Thymus (tissue), 11 donors: Measurements from ENCODE around the gene BHMT. TPM values are rescaled to one million over a fixed set of nuclear protein-coding genes. Genes with fewer than 3 reads are reported as not detected.
"Not testable (repeated sequence)": the region's sequence is repeated elsewhere in the genome, so short reads cannot be mapped to it uniquely, and the experiment has no call there.

Source experiments
- DNase-seq, 9 donors: peaks; one replicate each; pipeline ENCODE4 v3.0.0-alpha.2; 2013; ENCODE audit warnings: low spot score in 9 of 9, low read depth in 6 of 9, missing footprints in 1 of 9
- H3K27ac ChIP-seq, 2 donors: one replicate each; pipeline ENCODE4 v1.5.1; 2013; ENCODE audit warnings: control low read depth in 1 of 2, low read depth in 1 of 2, low read length in 1 of 2, mild to moderate bottlenecking in 1 of 2, moderate library complexity in 1 of 2
- H3K27me3 ChIP-seq, 2 donors: one replicate each; pipeline ENCODE4 v1.5.1; 2013; ENCODE audit warnings: low read length in 1 of 2; ENCODE audit not compliant: control insufficient read depth in 2 of 2, insufficient read depth in 1 of 2
- H3K36me3 ChIP-seq, 2 donors: one replicate each; pipeline ENCODE4 v1.5.1; 2013; ENCODE audit warnings: low read length in 1 of 2, mild to moderate bottlenecking in 1 of 2, moderate library complexity in 1 of 2; ENCODE audit not compliant: control insufficient read depth in 2 of 2, insufficient read depth in 2 of 2
- H3K4me1 ChIP-seq, 2 donors: one replicate each; pipeline ENCODE4 v1.5.1; 2013; ENCODE audit warnings: low read length in 2 of 2; ENCODE audit not compliant: control insufficient read depth in 2 of 2, insufficient read depth in 2 of 2
- H3K4me3 ChIP-seq, 2 donors: one replicate each; pipeline ENCODE4 v1.5.1; 2013; ENCODE audit warnings: low read length in 2 of 2, control low read depth in 1 of 2, mild to moderate bottlenecking in 1 of 2
- H3K9me3 ChIP-seq, 2 donors: one replicate each; pipeline ENCODE4 v1.5.1; 2013; ENCODE audit warnings: low read length in 1 of 2, mild to moderate bottlenecking in 1 of 2; ENCODE audit not compliant: control insufficient read depth in 2 of 2, insufficient read depth in 1 of 2
- WGBS: extraction: QIAGEN DNeasy Blood & Tissue Kit; methylation state at CpG from one replicate; pipeline ENCODE4 v1.1.7; 2013; 5-methylcytosine and 5-hydroxymethylcytosine counted together
- polyA plus RNA-seq: library from polyadenylated mRNA; stranded (reverse); fragments of 200-250 nt; gene quantifications from one replicate; pipeline ENCODE4 v1.2.3, GENCODE V29; 2013
- total RNA-seq: library from RNA; stranded (reverse); fragments of 120-200 nt; gene quantifications from one replicate; pipeline ENCODE4 v1.2.4, GENCODE V29; 2013
- donor health status: healthy.

BHMT gene
- total and polyA plus RNA-seq, 2 donors, result 0.14 to 0.25 TPM

DNA sequence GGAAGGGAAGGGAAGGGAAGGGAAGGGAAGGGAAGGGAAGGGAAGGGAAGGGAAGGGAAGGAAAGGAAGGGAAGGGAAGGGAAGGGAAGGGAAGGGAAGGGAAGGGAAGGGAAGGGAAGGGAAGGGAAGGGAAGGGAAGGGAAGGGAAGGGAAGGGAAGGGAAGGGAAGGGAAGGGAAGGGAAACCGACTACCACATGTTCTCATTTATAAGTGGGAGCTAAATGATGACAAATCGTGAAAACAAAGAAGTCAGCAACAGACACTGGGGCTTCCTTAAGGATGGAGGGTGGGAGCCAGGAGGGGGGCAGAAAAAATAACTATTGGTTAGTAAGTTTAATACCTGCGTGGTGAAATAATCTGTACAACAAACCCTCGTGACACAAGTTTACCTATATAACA lies 68.8 kb downstream of the BHMT start:
- not testable (repeated sequence) for H3K4me1 ChIP-seq, H3K9me3 ChIP-seq, H3K27me3 ChIP-seq, DNase-seq, H3K4me3 ChIP-seq, H3K36me3 ChIP-seq, H3K27ac ChIP-seq
- WGBS, result 96% methylated on average over 4 of the region's 4 CpGs

DNA sequence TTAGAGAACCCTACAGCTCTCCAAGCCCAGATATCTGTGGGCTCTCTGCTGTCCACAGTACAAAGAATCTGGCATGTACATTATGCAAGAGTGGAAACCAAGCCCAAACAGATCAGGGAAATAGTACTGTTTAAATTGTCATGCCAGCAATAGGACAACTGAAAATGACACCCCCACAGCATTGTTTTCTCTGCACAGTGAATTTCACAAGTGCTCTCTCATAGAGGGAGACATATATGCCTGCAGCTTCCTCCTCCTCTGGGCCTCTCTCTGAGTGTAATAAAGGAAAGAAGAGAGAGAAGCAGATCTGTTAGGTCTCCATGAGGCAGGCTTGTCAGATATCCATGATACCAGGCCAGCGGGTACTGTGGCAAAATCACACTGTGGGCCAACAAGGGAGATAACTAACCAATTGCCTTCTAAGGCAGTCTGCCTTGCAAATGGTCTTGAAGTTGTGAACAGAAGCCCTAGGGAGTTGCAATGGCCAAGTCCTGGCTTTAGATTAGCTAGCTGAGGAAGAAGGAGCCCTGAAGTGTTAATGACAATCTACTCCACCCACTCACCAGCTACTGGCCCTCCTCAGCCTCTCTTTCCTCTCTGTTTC lies 69.9 kb downstream of the BHMT start:
- H3K27ac ChIP-seq, result no peak overlapping the region
- no peaks in the 10 kb centered on the region for H3K9me3 ChIP-seq
- no peaks in the 10 kb centered on the region for H3K4me1 ChIP-seq
- H3K27me3 ChIP-seq, result no peaks in the 10 kb centered on the region
- WGBS, result 98% methylated on average over 1 of the region's 1 CpG
- no peaks in the 10 kb centered on the region for H3K36me3 ChIP-seq
- H3K4me3 ChIP-seq, result no peak overlapping the region
- DNase-seq, result no peak

Other genes with a start within 250 kb of the BHMT start
- gene ARSB, start 126.5 kb upstream of the BHMT start, total RNA-seq, result 4.4 TPM
- 2.4 TPM for gene ARSB, start 126.5 kb upstream of the BHMT start, polyA plus RNA-seq
- gene DMGDH, start 42.1 kb upstream of the BHMT start, total RNA-seq, result 0.99 TPM
- 1.1 TPM for gene DMGDH, start 42.1 kb upstream of the BHMT start, polyA plus RNA-seq
- 0.05 TPM for gene BHMT2, start 42.0 kb upstream of the BHMT start, total RNA-seq
- 1.0 TPM for gene BHMT2, start 42.0 kb upstream of the BHMT start, polyA plus RNA-seq
- gene JMY, start 124.3 kb downstream of the BHMT start, total RNA-seq, result 7.5 TPM
- 7.3 TPM for gene JMY, start 124.3 kb downstream of the BHMT start, polyA plus RNA-seq